ENCODE data around the gene KBTBD2.
"Not testable (repeated sequence)": the region's sequence is repeated elsewhere in the genome, so short reads cannot be mapped to it uniquely, and the experiment has no call there.

DNA sequence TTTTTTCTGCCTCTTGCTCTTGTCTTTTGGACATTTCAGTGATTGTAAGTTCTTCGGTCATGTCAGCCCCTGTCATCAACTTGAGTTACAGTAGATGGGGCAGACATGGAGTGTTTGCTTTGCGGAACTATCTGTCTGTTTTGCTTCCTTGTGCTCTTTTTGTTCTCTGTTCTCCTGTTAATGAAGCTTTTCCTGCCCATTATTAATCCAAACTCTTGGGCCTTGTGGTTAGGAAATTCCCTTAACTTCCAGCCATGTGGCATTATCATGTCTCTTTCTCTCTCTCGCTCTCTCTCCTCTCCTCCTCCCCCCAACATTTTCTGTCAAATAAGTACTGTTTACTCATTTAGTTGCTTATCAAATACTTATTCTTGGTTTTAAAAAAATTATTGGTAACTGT lies 47.8 kb downstream of the KBTBD2 start:
- TF ChIP-seq, protein P1, sequence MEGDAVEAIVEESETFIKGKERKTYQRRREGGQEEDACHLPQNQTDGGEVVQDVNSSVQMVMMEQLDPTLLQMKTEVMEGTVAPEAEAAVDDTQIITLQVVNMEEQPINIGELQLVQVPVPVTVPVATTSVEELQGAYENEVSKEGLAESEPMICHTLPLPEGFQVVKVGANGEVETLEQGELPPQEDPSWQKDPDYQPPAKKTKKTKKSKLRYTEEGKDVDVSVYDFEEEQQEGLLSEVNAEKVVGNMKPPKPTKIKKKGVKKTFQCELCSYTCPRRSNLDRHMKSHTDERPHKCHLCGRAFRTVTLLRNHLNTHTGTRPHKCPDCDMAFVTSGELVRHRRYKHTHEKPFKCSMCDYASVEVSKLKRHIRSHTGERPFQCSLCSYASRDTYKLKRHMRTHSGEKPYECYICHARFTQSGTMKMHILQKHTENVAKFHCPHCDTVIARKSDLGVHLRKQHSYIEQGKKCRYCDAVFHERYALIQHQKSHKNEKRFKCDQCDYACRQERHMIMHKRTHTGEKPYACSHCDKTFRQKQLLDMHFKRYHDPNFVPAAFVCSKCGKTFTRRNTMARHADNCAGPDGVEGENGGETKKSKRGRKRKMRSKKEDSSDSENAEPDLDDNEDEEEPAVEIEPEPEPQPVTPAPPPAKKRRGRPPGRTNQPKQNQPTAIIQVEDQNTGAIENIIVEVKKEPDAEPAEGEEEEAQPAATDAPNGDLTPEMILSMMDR (IDR thresholded peaks at IDR 0.05): not testable (repeated sequence)
- not testable (repeated sequence) for TF ChIP-seq POLR2A (IDR thresholded peaks at IDR 0.05)
